ENCODE data around the gene SUMO2.
"Not testable (repeated sequence)": the region's sequence is repeated elsewhere in the genome, so short reads cannot be mapped to it uniquely, and the experiment has no call there.

Gene SUMO2

GRCh38 chr17:75208161-75208560 lies 25.4 kb upstream of the SUMO2 start:
- H3K9me3 ChIP-seq (ENCODE audit: control insufficient read depth, insufficient read depth, low read depth, low read length) = no peaks in the 10 kb centered on the region
- no peak overlapping the region for H3K27ac ChIP-seq (ENCODE audit: extremely low read depth, low read depth, low read length)
- H3K4me1 ChIP-seq (ENCODE audit: control insufficient read depth, insufficient read depth, low read length) = no peaks in the 10 kb centered on the region
- TF ChIP-seq ZNF529 (tag by site-specific recombination; IDR thresholded peaks at IDR 0.05; ENCODE audit: insufficient replicate concordance) (no peak), SP2 (tag by site-specific recombination; IDR thresholded peaks at IDR 0.05) (no peak), ZNF423 (tag by site-specific recombination; IDR thresholded peaks at IDR 0.05) (no peak), ZNF366 (tag by site-specific recombination; conservative IDR thresholded peaks at IDR 0.05) (no peak), GFI1B (tag by site-specific recombination; IDR thresholded peaks at IDR 0.05) (no peak)
- TF ChIP-seq, protein P1, sequence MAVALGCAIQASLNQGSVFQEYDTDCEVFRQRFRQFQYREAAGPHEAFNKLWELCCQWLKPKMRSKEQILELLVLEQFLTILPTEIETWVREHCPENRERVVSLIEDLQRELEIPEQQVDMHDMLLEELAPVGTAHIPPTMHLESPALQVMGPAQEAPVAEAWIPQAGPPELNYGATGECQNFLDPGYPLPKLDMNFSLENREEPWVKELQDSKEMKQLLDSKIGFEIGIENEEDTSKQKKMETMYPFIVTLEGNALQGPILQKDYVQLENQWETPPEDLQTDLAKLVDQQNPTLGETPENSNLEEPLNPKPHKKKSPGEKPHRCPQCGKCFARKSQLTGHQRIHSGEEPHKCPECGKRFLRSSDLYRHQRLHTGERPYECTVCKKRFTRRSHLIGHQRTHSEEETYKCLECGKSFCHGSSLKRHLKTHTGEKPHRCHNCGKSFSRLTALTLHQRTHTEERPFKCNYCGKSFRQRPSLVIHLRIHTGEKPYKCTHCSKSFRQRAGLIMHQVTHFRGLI (tag by site-specific recombination; IDR thresholded peaks at IDR 0.05) = no peak
- TF ChIP-seq, protein P2, sequence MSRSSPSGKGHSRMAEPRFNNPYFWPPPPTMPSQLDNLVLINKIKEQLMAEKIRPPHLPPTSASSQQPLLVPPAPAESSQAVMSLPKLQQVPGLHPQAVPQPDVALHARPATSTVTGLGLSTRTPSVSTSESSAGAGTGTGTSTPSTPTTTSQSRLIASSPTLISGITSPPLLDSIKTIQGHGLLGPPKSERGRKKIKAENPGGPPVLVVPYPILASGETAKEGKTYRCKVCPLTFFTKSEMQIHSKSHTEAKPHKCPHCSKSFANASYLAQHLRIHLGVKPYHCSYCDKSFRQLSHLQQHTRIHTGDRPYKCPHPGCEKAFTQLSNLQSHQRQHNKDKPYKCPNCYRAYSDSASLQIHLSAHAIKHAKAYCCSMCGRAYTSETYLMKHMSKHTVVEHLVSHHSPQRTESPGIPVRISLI (tag by site-specific recombination; IDR thresholded peaks at IDR 0.05) = 0 out of 2 replicates have a peak, but pooled peaks have one; percentile 28
- H3K4me3 ChIP-seq (ENCODE audit: low read depth, low read length) = no peak overlapping the region
- POLR2A ChIA-PET = interaction anchor here (0.5 to 0.7 kb wide), 2 partner anchors 25 to 135 kb away, joined by 3 to 6 read pairs; partner anchors contain the start of gene SUMO2
- CTCF ChIA-PET = interaction anchor here (0.6 to 3.5 kb wide), 5 partner anchors 16 to 251 kb away, joined by 3 to 14 read pairs (median 3); no protein-coding TSS in a partner anchor
- H3K36me3 ChIP-seq (ENCODE audit: control insufficient read depth in 2 of 2, insufficient read depth in 1 of 2, low read length in 2 of 2) = peaks cover 45 to 51% of the 10 kb centered on the region in 2 experiments

- ChIA-PET CTCF (interaction anchor here (0.7 to 3.5 kb wide), 3 partner anchors 94 to 251 kb away, joined by 3 to 14 read pairs (median 10); no protein-coding TSS in a partner anchor), POLR2A (interaction anchor here (0.7 kb wide), 1 partner anchor 25 kb away, joined by 6 read pairs; the partner anchor contains the start of gene SUMO2)
- TF ChIP-seq ZNF324 (tag by site-specific recombination; IDR thresholded peaks at IDR 0.05) (no peak), GLIS2 (tag by site-specific recombination; IDR thresholded peaks at IDR 0.05) (no peak), ZFP3 (tag by site-specific recombination; IDR thresholded peaks at IDR 0.05; ENCODE audit: low read depth) (0 out of 2 replicates have a peak, but pooled peaks have one; percentile 66)
- Histone ChIP-seq H3K4me1 (ENCODE audit: control insufficient read depth, insufficient read depth, low read length) (no peaks in the 10 kb centered on the region), H3K4me3 (ENCODE audit: low read depth, low read length) (no peak overlapping the region), H3K36me3 (ENCODE audit: control insufficient read depth in 2 of 2, insufficient read depth in 1 of 2, low read length in 2 of 2) (peaks cover 41 to 47% of the 10 kb centered on the region in 2 experiments), H3K27ac (ENCODE audit: extremely low read depth, low read depth, low read length) (no peak overlapping the region), H3K9me3 (ENCODE audit: control insufficient read depth, insufficient read depth, low read depth, low read length) (no peaks in the 10 kb centered on the region)
Measured at GRCh38 chr17:75207760-75208159, 25.0 kb upstream of the SUMO2 start.

DNA sequence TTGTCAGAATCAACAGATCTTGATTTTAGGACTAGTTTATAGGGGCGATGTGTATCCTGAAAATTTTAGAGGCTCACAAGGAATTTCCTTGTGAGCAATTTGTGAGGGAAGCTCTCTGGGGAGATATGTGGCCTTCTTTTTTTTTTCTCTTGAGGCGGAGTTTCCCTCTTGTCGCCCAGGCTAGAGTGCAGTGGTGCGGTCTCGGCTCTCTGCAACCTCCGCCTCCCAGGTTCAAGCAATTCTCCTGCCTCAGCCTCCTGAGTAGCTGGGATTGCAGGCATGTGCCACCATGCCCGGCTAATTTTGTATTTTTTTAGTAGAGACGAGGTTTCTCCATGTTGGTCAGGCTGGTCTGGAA lies 24.3 kb upstream of the SUMO2 start:
- Histone ChIP-seq H3K36me3 (ENCODE audit: control insufficient read depth in 2 of 2, insufficient read depth in 1 of 2, low read length in 2 of 2) (peaks cover 34 to 40% of the 10 kb centered on the region in 2 experiments), H3K4me3 (ENCODE audit: low read depth, low read length) (peak overlapping the region; percentile 15)
- CTCF ChIA-PET = interaction anchor here (0.6 to 8.6 kb wide), 7 partner anchors 33 to 459 kb away, joined by 3 to 149 read pairs (median 5); no protein-coding TSS in a partner anchor
- POLR2A ChIA-PET = interaction anchor here (1.2 to 2.9 kb wide), 4 partner anchors 35 to 187 kb away, joined by 3 to 12 read pairs (median 4); partner anchors contain the start of genes MIF4GD and NT5C
- H3K27ac ChIP-seq (ENCODE audit: extremely low read depth, low read depth, low read length); H3K4me1 ChIP-seq (ENCODE audit: control insufficient read depth, insufficient read depth, low read length); H3K9me3 ChIP-seq (ENCODE audit: control insufficient read depth, insufficient read depth, low read depth, low read length): not testable (repeated sequence)
- TF ChIP-seq ZNF335 (tag by site-specific recombination; conservative IDR thresholded peaks at IDR 0.05) = 0 out of 2 replicates have a peak, but pooled peaks have one; percentile 18

DNA sequence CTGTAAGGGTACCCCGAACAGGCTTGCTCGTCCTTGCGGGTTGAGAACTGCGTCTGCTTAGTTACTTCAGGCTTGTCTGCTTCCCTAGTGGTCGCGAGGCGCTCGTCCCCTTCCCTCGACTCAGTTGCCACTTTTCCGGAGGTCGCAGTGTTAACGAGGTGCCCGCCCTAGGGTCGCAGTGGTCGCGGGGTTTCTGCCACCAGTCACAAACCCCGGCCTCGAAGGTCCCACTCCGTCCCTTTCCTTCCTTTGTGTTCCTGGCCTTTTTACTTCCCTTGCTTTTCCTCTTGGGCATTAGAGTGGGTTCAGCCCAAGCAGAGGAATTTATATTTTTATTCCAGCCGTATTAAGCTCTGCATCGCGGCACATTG lies 23.0 kb upstream of the SUMO2 start:
- peak overlapping the region; percentile 98 for H3K4me3 ChIP-seq (ENCODE audit: low read depth, low read length)
- no peaks in the 10 kb centered on the region for H3K9me3 ChIP-seq (ENCODE audit: control insufficient read depth, insufficient read depth, low read depth, low read length)
- peak overlapping the region; percentile 99 for H3K27ac ChIP-seq (ENCODE audit: extremely low read depth, low read depth, low read length)
- H3K4me1 ChIP-seq (ENCODE audit: control insufficient read depth, insufficient read depth, low read length) = no peaks in the 10 kb centered on the region
- ChIA-PET POLR2A (interaction anchor here (0.5 to 2.9 kb wide), 27 partner anchors 8 to 1280 kb away, joined by 3 to 12 read pairs (median 4); partner anchors contain the start of genes ARMC7, FDXR, GGA3 and JPT1), CTCF (interaction anchor here (0.7 to 8.6 kb wide), 8 partner anchors 58 to 248 kb away, joined by 3 to 149 read pairs (median 4); partner anchors contain the start of gene MIF4GD)
- peaks cover 23 to 27% of the 10 kb centered on the region in 2 experiments for H3K36me3 ChIP-seq (ENCODE audit: control insufficient read depth in 2 of 2, insufficient read depth in 1 of 2, low read length in 2 of 2)
- no peak for TF ChIP-seq PRDM1 (tag by site-specific recombination; IDR thresholded peaks at IDR 0.05)
- TF ChIP-seq REPIN1 (tag by site-specific recombination; IDR thresholded peaks at IDR 0.05; ENCODE audit: low read depth) = 0 out of 2 replicates have a peak, but pooled peaks have one; percentile 59
- TF ChIP-seq, protein P3, sequence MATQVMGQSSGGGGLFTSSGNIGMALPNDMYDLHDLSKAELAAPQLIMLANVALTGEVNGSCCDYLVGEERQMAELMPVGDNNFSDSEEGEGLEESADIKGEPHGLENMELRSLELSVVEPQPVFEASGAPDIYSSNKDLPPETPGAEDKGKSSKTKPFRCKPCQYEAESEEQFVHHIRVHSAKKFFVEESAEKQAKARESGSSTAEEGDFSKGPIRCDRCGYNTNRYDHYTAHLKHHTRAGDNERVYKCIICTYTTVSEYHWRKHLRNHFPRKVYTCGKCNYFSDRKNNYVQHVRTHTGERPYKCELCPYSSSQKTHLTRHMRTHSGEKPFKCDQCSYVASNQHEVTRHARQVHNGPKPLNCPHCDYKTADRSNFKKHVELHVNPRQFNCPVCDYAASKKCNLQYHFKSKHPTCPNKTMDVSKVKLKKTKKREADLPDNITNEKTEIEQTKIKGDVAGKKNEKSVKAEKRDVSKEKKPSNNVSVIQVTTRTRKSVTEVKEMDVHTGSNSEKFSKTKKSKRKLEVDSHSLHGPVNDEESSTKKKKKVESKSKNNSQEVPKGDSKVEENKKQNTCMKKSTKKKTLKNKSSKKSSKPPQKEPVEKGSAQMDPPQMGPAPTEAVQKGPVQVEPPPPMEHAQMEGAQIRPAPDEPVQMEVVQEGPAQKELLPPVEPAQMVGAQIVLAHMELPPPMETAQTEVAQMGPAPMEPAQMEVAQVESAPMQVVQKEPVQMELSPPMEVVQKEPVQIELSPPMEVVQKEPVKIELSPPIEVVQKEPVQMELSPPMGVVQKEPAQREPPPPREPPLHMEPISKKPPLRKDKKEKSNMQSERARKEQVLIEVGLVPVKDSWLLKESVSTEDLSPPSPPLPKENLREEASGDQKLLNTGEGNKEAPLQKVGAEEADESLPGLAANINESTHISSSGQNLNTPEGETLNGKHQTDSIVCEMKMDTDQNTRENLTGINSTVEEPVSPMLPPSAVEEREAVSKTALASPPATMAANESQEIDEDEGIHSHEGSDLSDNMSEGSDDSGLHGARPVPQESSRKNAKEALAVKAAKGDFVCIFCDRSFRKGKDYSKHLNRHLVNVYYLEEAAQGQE (tag by site-specific recombination; IDR thresholded peaks at IDR 0.05) = peak; percentile 21; the same call in 1 of the 2 replicates
- TF ChIP-seq, protein P4, sequence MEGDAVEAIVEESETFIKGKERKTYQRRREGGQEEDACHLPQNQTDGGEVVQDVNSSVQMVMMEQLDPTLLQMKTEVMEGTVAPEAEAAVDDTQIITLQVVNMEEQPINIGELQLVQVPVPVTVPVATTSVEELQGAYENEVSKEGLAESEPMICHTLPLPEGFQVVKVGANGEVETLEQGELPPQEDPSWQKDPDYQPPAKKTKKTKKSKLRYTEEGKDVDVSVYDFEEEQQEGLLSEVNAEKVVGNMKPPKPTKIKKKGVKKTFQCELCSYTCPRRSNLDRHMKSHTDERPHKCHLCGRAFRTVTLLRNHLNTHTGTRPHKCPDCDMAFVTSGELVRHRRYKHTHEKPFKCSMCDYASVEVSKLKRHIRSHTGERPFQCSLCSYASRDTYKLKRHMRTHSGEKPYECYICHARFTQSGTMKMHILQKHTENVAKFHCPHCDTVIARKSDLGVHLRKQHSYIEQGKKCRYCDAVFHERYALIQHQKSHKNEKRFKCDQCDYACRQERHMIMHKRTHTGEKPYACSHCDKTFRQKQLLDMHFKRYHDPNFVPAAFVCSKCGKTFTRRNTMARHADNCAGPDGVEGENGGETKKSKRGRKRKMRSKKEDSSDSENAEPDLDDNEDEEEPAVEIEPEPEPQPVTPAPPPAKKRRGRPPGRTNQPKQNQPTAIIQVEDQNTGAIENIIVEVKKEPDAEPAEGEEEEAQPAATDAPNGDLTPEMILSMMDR (tag by site-specific recombination; IDR thresholded peaks at IDR 0.05) = 0 out of 2 replicates have a peak, but pooled peaks have one; percentile 6
- TF ChIP-seq YY2 (tag by site-specific recombination; IDR thresholded peaks at IDR 0.05) = 0 out of 2 replicates have a peak, but pooled peaks have one; percentile 19
- no peak for TF ChIP-seq SCRT1 (tag by site-specific recombination; IDR thresholded peaks at IDR 0.05; ENCODE audit: borderline replicate concordance)
- no peak for TF ChIP-seq ZNF223 (tag by site-specific recombination; IDR thresholded peaks at IDR 0.05)
- no peak for TF ChIP-seq ZNF785 (tag by site-specific recombination; IDR thresholded peaks at IDR 0.05)
